Measurements from ENCODE around the gene MTMR4. TPM values are rescaled to one million over a fixed set of nuclear protein-coding genes. Genes with fewer than 3 reads are reported as not detected.
A peak's percentile ranks its signal among the peaks of the same experiment; 100 is the strongest.
"Not testable (repeated sequence)": the region's sequence is repeated elsewhere in the genome, so short reads cannot be mapped to it uniquely, and the experiment has no call there.

MTMR4 gene
- total RNA-seq, 1 donor from 2014 or later = 101 TPM

DNA sequence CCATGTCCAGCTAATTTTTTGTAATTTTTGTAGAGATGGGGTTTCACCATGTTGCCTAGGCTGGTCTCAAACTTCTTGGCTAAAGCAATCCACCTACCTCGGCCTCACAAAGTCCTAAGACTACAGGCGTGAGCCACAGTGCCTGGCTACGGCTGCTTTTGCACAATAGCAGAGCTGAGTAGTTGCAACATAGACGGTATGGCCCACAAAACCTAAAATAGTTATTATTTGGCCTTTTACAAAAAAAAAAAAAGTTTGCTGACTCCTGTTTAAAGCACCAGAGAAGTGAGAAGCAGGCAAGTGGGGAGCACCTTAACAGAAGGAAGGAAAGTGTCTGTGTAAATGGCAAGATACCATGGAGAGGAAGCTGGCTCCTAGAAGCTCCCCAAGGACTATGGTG is 20.9 kb downstream of the MTMR4 start:
- DNase-seq (ENCODE audit: low spot score) (no peak), ATAC-seq (no peak)

DNA sequence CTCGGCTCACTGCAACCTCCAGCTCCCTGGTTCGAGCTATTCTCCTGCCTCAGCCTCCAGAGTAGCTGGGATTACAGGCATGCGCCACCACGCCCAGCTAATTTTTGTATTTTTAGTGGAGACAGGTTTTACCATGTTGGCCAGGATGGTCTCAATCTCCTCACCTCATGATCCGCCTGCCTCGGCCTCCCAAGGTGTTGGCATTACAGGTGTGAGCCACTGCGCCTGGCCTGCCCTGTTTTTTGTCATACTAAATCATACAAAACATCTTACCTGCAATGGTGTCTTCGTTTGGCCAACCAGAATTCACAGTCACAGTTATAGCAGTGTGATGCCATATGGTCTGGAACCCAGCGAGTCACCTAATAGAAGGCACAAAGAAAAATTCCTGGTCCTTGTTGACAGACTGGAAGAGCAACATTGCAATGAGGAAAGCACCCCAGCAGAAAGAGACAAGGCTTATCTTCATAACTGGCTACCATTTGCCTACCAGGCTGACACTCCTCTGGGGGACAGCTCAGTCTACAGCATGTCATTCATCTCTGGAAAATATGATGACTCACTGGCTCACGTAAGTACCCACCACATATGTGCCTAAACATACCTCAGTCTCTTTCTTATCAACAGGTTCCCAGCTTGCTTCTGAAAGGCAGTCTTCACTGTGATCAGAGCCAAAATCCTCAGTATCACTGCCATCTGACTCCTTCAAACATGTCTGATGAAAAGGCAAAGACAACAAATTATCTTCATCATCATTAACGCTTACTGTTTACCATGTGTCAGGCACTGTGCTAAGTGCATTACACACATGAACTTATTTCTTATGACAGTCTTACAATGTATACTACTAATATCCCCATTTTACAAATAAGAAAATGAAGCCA is 22.0 kb downstream of the MTMR4 start:
- no peak for ATAC-seq
- no peak for DNase-seq (ENCODE audit: low spot score)

DNA sequence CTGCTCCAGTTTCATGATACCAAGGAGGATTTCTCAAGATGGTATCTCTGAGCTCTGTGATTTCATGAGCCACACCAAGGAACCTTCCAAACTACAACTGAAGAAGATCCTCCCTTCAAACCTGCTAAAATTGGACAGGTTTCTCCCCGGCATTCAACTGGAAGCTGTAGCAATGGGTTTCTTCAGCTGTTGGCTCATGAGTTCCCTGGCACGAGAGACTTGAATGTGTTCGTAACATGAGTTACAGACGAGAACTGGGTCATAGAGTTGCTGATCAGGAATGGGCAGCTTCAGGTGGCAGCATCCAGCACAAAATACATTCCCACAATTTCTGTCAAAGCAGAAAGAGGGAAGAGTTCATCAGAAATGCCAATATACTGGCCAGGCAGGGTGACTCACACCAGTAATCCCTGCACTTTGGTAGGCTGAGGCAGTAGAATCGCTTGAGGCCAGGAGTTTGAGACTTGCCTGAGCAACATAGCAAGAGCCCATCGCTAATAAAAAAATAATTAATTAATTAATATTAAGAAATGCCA is 22.9 kb downstream of the MTMR4 start:
- DNase-seq (ENCODE audit: low spot score) = no peak

DNA sequence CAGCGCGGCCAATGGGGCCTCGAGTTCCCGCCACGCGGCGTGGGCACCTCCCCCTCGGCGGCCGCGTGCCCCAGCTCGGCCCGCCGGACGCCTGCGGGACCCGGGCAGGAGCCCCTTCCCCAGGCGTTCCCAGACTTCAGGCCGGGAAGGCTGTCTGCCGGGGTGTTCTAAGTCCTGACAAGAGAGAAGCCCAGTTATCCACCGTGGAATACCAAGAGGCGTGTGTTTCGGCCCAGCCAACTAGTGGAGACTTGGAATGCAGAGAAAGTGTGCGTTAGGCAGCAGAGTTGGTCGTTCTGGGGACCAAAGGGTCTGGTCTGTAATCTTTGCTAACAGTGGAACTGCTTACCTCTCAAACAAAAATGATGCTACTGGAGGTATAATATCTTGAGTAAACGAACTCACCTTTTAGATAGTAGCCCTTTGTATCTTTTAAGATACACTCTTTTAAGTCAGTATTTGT is 26.0 kb downstream of the MTMR4 start:
- no peak for ATAC-seq

More for the DNA sequence above, 22.9 kb downstream of the MTMR4 start:
- no peak for ATAC-seq

DNA sequence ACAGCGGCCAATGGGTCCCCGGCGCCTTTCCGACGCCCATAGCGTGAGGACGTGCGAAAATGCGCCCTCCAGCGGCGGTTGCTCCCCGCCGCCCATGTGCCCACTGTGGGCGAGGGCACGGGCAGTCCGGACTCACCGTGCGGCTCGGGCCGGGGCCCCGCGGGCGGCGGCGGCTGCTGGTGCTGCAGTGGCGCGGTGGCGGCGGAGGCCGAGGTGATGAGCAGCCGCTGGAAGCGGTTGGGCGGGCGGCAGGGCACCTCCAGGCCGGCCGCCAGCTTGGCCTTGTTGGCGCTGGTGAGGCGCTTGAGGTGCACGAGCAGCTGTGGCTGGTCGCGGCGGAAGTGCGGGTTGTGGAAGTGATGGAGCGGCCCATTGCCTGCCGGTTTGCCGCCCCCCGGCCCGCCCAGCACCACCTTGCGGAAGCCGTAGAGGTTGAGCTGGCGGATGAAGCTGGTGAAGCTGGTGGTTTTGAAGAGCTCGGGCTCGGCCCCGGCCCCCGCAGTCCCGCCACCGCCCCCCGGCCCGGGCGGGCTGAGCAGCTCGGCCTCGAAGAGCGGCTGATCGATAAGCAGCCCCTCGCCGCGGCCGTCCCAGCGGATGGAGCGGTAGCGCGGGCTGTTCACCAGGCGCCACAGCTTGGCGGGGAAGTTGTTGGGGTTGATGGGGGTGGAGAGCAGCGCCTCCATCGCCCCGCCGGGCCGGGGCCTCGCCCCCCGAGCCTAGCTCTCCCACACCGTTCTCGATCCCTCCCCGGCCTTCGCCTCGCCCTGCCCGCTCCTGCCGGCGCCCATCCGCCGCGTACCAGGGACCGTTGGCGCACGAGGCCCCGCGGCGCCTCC is 26.6 kb downstream of the MTMR4 start, which contains the start of gene HSF5:
HSF5 (minus strand) TSS at position 820 of the 839 bp plus-strand sequence; CDS start at position 686, 134 bp downstream.
- peak; percentile 6 for ATAC-seq
- no peak for DNase-seq (ENCODE audit: low spot score)

More for the DNA sequence above, 26.0 kb downstream of the MTMR4 start:
- no peak for DNase-seq (ENCODE audit: low spot score)

DNA sequence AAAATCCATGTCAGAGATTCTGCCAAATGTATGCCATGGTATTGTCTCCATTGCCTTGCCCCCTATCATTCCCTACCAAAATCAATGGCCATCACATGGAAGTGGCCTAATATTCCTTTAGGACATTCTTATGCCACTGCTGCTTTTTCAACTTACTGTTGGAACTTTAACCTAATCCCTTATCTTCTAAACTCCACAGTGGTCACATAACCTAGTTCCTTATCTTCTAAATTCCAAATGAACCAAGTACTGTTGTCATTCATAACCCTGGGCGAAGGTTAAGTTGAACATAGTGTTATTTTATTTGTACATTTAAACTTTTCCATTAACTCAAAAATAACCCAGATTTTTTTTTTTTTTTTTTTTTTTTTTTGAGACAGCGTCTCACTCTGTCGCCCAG is 29.8 kb downstream of the MTMR4 start:
- DNase-seq (ENCODE audit: low spot score) = no peak
- peak; percentile 80 for ATAC-seq

DNA sequence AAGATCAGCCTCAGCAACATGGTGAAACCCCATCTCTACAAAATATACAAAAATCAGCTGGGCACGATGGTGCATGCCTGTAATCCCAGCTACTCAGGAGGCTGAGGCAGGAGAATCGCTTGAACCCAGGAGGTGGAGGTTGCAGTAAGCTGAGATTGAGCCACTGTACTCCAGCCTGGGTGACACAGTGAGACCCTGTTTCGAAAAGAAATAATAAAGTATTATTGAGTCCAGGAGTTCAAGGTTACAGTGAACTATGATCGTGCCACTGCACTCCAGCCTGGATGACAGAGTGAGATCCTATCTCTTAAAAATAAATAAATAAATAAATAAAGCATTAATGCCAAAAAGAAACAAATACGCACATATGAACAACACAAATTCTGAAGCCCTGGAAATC is 32.6 kb downstream of the MTMR4 start:
- DNase-seq (ENCODE audit: low spot score); ATAC-seq: not testable (repeated sequence)

DNA sequence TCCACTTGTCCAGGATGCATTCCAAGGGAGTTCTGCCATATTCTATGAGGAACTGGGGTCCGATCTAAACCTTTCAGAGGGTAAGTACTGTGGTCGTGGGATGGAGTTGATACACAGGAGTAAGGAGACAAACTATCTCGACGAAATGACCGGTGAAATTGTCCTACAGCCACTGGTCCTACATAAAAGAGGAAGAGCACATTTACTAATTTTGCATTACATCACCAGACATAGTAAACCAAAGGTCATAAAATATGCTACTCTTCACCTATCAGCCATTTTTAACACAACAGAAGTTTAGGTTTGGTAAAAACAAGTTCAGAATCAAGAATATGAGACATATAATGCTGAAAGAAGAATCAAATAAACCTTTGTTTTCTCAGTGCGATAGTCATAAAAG is 34.3 kb downstream of the MTMR4 start:
- no peak for ATAC-seq
- no peak for DNase-seq (ENCODE audit: low spot score)

DNA sequence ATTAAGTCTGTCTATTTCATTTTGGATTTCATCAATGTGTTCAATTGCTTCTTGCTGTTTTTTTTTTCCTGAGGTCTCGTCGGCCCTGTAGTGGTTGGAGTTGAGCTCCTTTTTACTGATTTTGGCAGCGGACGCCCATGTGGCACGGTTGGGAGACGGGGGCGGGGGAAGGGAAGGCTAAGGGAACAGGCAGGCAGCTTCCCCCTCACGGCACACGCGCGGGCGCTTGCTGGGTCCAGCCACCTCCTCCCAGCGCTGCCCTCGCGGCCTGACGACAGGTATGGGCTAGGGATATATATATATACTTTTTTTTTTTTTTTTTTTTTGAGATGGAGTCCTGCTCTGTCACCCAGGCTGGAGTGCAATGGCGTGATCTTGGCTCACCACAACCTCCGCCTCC is 37.6 kb downstream of the MTMR4 start:
- ATAC-seq (peak; percentile 31), DNase-seq (ENCODE audit: low spot score) (no peak)

DNA sequence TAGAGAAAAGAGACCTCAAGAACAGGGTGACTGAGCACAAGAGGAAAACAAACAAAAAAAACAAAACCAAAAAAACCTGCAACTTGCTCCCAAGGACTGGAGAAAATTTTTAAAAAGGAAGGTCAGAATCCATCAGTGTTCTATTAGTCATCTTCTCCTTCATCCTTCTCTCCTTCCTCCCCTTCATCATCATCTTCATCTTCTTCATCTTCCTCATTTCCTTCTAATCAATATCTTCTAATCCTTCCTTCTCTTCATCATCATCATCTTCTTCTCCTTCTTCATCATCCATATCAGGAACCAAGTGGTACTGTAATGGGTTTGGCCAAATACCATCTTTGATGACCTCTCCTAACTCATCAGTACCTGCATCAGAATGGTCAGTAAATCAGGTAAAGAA is 38.5 kb downstream of the MTMR4 start:
- ATAC-seq = no peak
- DNase-seq (ENCODE audit: low spot score) = no peak

DNA sequence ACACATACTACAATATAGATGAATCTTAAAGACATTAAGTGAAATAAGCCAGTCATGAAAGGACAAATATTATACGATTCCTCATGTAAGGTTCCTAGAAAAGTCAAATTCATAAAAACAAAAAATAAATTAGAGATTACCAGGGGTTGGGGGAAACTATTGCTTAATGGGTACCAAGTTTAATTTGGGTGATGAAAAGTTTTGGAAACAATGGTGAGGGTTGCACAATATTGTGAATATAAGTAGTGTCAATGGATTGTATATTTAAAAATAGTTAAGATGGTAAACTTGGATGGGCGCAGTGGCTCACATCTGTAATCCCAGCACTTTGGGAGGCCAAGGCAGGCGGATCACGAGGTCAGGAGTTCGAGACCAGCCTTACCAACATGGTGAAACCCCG is 44.1 kb downstream of the MTMR4 start:
- DNase-seq (ENCODE audit: low spot score) (no peak), ATAC-seq (no peak)

DNA sequence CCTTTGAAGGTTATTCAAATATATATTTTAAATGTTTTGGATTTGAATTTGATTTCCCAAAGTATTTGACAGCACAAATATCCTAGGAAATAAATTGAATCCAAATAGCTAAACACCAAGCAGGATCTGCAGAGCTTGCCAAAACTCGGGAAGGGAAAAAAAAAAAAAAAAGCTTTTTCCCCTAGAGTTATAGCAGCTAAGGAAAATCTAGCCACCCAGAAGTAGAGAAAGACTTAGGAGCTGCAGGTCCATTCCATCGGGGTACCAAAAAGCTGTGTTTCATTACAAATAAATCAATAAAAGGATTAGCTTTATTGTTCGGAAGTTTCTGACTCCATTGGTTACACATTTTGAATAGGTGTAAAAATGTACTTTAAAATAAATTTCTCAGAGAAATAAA is 45.5 kb downstream of the MTMR4 start:
- no peak for DNase-seq (ENCODE audit: low spot score)
- no peak for ATAC-seq

DNA sequence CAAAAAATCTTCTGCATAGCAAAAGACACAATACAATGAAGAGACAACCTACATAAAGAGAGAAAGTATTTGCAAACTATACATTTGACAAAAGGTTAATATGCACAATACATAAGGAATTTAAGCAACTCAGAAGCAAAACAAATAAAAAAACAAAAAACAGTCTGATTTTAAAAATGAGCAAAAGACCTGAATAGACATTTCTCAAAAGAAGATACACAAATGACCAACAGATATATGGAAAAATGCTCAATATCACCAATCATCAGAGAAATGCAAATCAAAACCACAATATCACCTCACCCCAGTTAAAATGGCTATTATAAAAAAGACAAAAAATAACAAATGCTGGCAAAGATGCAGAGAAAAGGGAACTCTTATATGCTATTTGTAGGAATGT is 58.9 kb downstream of the MTMR4 start:
- ATAC-seq (no peak), DNase-seq (ENCODE audit: low spot score) (no peak)

DNA sequence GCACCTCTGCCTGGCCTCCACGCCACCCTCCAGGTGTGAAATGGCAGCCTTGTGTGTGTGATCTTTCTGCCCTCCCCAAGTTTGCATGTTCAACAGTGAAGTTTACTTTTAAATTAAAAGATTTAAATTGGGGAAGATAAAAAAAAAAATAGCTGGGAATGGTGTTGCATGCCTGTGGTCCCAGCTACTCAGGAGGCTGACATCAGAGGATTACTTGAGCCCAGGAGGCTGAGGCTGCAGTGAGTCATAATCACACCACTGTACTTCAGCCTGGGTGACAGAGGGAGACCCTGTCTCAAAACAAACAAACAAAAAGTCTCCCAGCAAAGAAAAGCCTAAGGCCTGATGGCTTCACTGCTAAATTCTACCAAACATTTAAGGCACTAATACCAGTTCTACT is 61.7 kb downstream of the MTMR4 start:
- no peak for ATAC-seq
- DNase-seq (ENCODE audit: low spot score) = no peak

DNA sequence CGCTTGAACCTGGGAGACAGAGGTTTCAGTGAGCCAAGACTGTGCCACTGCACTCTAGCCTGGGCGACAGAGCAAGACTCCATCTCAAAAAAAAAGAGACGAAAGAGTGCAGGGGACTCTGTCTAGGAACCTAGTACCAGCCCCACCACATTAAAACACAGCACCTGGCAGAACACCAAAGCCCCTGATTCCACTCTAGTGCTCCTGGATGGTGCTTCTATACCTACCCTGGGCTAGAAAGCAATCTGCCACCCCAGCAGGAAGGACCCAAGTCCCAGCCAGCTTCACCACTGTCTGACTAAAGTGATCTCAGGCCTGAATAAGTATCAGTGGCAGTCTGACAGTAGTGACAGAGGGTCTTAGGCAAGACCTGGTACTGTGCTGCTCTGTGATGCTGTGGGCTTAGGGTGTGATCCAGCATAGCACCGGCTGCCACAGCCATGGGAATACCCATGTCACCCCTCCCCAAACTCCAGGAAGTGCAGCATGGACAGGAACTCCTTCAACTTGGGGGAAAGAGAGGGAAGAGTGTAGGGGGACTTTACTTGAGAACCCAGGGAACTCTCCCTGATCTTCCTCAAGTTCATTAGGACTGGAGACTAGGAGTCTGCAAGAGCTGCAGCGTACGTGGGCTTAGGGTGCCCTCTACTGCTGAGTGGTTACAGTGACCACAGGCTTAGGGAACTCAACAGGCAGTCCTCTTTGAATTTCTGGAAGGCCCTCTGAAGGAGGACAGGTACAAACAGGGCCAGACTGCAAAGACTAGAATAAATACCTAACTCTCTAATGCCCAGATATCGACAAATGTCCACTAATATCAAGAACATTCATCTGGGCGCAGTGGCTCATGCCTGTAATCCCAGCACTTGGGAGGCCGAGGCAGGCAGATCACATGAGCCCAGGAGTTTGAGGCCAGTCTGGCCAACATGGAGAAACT is 67.1 kb downstream of the MTMR4 start:
- peak; percentile 74 for DNase-seq (ENCODE audit: low spot score)
- peak; percentile 99 for ATAC-seq

DNA sequence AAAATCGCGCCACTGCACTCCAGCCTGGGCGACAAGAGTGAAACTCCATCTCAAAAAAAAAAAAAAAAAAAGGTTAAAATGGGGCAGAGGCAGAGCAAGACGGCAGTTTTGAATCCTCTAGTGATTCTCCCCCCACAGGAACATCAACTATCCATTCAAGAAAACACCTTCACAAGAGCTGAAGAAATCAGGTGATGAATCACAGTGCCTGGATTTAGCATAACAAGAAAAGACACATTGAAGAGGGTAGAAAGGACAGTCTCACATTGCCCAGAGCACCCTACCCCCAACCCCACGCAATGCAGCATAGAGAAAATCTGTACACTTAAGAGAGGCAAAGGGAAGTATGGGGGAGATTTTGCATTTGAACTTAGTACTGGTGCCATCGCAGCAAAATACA is 68.4 kb downstream of the MTMR4 start:
- DNase-seq (ENCODE audit: low spot score) (no peak), ATAC-seq (no peak)

All from left lobe of liver (tissue), 2 donors.